HG03575 (cell line): ENCODE measurements around the gene UGCG.
A peak's percentile ranks its signal among the peaks of the same experiment; 100 is the strongest.
"Not testable (repeated sequence)": the region's sequence is repeated elsewhere in the genome, so short reads cannot be mapped to it uniquely, and the experiment has no call there.

Experiments used
- ATAC-seq: cut with Tn5 transposase; IDR thresholded peaks from one replicate; pipeline ENCODE4 v1.9.1; 2021; ENCODE audit not compliant: unreplicated experiment, insufficient number of reproducible peaks, low FRiP score; ENCODE audit errors: extremely low read depth

UGCG gene

DNA sequence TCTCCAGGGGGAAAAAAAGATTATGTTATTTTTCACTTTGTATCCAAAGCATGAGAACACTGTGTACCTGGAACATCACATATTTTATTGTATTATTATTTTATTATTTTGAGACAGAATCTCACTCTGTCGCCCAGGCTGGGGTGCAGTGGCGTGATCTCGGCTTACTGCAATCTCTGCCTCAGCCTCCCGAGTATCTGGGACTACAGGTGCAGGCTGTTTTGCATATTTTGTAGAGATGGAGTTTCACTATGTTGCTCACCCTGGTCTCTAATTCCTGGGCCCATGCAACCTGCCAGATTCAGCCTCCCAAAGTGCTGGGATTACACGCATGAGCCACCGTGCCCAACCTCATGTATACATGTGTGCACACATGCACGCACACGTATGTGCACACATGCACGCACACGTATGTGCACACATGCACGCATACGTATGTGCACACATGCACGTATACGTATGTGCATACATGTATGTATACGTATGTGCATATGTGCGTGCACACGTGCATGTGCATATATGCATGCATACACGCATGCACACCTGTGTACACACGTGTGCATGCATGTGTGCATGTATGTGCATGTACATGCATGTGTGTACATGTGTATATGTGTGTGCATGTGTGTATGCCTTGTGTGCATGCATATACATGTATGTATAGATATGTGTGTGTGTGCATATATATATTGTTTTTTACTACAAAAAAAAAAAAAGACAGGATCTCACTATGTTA is 9.5 kb upstream of the UGCG start:
- ATAC-seq = no peak

DNA sequence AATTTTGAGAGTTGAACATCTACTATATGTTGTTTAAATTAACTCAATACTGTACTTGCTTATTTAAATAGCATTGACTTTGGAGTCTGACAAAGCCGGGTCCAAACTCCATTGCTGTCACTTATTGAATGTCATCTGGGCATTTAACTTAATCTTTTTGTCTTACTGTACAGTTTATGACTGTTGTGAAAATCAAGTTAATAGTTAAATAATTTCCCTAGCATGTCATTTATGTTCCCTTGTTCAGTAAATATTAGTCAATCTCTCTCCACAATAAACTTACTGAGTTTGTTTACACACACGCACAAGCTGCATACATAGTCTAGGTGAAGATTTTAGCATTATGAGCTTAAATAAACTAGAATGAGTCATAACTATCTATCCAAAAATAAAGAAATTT is 6.3 kb upstream of the UGCG start:
- ATAC-seq = no peak

GRCh38 chr9:111890867-111891266 is 5.7 kb upstream of the UGCG start:
- not testable (repeated sequence) for ATAC-seq

- no peak for ATAC-seq
Measured at GRCh38 chr9:111891910-111892499, 4.6 kb upstream of the UGCG start.

DNA sequence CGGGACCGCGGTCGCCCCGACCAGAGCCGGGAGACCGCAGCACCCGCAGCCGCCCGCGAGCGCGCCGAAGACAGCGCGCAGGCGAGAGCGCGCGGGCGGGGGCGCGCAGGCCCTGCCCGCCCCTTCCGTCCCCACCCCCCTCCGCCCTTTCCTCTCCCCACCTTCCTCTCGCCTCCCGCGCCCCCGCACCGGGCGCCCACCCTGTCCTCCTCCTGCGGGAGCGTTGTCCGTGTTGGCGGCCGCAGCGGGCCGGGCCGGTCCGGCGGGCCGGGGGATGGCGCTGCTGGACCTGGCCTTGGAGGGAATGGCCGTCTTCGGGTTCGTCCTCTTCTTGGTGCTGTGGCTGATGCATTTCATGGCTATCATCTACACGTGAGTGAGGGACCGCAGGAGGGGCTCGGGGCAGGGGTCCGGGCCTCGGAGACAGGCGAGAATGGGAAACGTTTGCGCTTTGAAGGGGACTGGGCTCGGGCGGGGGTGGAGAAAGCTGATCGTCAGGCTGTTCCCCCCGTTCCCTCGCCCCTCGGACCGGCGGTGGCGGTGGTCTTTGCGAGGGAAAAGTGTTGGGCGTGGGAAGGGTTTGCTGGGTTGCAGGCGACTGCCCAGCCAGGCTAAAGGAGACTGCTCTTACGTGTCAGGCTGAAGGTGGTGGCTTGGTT is 457 bp downstream of the UGCG start:
- peak; percentile 8 for ATAC-seq

DNA sequence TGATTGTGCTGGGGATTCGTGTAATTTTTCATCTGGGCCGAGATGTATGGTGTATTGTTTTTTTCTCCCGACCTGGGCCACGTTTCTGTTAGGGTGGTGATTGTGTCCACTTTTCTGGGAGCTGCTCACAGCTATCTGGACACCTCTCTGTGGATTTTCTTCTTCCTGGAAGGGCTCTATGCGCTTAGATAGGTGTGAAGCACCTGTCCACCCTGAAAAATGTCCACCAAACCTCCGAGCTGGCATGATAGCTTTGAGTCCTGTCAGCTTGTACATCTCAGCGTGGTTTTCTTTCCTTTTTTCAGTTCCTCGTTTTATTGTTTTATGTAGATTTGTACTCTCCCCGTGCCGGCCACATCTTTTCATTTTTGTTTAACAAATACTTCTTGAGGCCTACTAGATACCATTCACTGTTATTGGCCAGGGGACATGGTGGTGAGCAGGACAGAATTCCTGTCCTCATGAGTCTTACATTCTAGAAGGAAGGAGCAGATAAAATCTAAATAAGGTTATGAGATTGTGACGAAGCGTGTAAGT is 1.1 kb downstream of the UGCG start:
- no peak for ATAC-seq

- ATAC-seq = no peak
Measured at GRCh38 chr9:111898331-111899096, 1.9 kb downstream of the UGCG start.

GRCh38 chr9:111900151-111900857 is 3.7 kb downstream of the UGCG start:
- no peak for ATAC-seq

DNA sequence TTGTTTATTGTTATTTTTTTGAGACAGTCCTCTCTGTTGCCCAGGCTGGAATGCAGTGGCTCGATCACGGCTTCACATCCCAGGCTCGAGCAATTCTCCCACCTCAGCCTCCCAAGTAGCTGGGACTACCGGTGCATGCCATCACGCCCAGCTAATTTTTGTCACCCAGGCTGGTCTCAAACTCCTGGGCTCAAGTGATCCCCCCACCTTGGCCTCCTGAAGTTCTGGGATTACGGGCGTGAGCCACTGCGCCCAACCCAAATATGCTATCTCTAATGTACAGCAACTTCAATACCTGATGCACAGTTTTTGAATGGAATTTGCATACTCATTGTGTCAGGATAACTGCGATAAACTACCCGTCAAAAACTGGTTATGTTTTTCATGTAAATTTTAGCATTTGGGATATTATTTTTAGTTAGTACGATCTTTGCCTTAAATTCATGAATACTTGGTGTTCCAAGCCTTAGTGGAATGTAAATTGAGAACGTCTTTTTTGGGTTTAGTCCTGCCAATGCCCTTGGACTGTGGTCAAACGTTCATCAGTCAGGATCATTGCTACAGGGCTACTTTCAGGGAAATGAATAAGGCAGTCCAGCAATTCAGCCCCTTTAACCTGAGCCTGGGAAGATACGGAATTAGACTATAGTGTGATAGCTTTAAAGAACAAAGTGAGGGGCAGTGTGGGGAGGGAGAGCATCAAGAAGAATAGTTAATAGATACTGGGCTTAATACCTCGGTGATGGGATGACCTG is 4.4 kb downstream of the UGCG start:
- no peak for ATAC-seq

GRCh38 chr9:111902391-111903139 is 6.0 kb downstream of the UGCG start:
- ATAC-seq = no peak

DNA sequence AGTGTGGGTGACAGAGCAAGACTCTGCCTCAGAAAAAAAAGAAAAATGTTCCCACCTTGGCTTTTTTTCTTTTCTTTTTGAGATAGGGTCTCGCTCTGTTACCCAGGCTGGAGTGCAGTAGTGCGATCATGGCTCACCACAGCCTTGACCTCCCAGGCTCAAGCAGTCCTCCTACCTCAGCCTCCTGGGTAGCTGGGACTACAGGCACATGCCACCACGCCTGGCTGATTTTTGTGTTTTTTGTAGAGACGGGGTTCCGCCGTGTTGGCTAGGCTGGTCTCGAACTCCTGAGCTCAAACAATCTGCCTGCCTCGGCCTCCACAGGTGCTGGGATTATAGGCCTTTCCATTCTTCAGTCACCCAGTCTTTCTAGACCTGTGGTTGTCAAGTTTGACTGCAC is 6.9 kb downstream of the UGCG start:
- not testable (repeated sequence) for ATAC-seq

DNA sequence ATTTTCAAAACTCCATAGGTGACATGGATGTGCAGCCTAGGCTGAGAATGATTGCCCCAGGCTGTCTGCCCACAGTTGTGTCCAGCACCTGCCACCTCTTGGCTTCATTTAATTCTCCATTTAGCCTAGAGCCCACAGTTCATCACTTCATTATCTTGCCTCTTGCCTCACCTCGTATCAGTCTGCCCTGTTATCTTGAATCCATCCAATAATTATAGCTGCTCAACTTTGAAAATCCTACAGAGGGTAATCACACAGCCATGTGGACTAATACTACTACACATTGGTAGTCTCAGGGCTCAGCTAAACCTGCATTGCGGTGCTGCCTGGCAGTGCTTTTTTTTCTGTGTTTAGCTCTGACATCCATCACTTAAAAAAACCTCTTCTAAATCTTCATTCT is 7.4 kb downstream of the UGCG start:
- no peak for ATAC-seq

GRCh38 chr9:111904891-111905291 is 8.3 kb downstream of the UGCG start:
- ATAC-seq = no peak

DNA sequence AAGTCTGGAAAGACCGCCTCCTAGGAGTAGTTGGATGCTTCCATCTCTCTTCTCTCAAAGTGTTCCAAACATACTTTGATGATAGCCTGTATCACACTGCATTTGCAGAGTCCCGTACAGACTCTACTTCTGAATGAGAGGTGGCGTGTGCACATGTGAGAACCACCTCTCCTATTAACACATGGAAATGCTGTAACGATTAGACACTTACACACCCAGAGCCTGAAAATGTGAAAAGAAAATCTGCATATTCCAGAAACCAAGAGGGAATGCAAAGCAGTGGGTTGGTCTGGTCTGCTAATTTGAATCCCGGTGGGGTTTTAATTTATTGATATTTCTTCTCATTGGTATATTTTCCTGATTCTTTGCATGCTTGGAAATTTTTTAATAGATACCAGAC is 10.5 kb downstream of the UGCG start:
- ATAC-seq = no peak

GRCh38 chr9:111909444-111909843 is 12.8 kb downstream of the UGCG start:
- no peak for ATAC-seq

GRCh38 chr9:111910428-111910827 is 13.8 kb downstream of the UGCG start:
- no peak for ATAC-seq

DNA sequence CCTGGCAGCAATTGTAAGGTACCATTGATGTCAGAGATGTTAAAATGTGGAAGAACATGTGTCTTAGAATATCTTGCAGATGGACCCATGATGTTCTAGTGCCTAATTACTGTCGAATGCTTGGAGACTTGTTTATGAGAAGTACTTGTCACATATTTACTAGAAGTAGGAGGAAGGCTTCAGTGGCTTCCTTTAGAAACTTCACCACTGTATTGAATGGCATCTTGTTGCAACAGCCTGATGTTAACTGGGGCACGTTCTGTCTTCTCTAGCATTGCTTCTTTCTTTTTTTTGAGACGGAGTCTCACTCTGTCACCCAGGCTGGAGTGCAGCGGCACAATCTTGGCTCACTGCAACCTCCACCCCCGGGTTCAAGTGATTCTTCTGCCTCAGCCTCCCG is 16.5 kb downstream of the UGCG start:
- no peak for ATAC-seq
